ENCODE data around the gene MGAT1. TPM values are rescaled to one million over a fixed set of nuclear protein-coding genes. Genes with fewer than 3 reads are reported as not detected.

The MGAT1 gene
- total RNA-seq, 1 experiment from 2014 or later: 53.0 TPM

GRCh38 chr5:180771839-180772238 is 30.8 kb downstream of the MGAT1 start:
- no peaks in the 10 kb centered on the region; a peak in 1 of 4 replicates for H3K9me3 ChIP-seq (ENCODE audit: control insufficient read depth in 1 of 2, insufficient read depth in 1 of 2, low read depth in 1 of 2, low read length in 2 of 2)
- H3K27ac ChIP-seq (ENCODE audit: low read depth, low read length): no peak overlapping the region
- ChIA-PET RAD21 (ENCODE audit: low non-redundant PET in 1 of 2, low total read pairs in 2 of 2, uncharacterized antibody in 2 of 2, unreplicated experiment in 2 of 2) (no interaction called here), POLR2A (no interaction called here), CTCF (no interaction called here)
- H4K20me1 ChIP-seq (ENCODE audit: insufficient read depth): no peaks in the 10 kb centered on the region
- no peaks in the 10 kb centered on the region for H3K4me1 ChIP-seq (ENCODE audit: control insufficient read depth in 1 of 2, insufficient read depth in 2 of 2, low read length in 2 of 2)
- H3K36me3 ChIP-seq (ENCODE audit: control insufficient read depth in 1 of 2, insufficient read depth in 2 of 2, low read length in 2 of 2): no peaks in the 10 kb centered on the region
- H3K4me3 ChIP-seq (replicated peaks in 1 of 2; ENCODE audit: low read depth in 1 of 2, low read length in 2 of 2): no peak overlapping the region
- no peak for DNase-seq (ENCODE audit: low read depth, low spot score)
- no peaks in the 10 kb centered on the region for H3K79me2 ChIP-seq (ENCODE audit: insufficient read depth, low read length)
- H3K27me3 ChIP-seq (ENCODE audit: insufficient read depth, low read length): no peaks in the 10 kb centered on the region
- H3K9me2 ChIP-seq (ENCODE audit: insufficient read depth): no peaks in the 10 kb centered on the region
- no TSS peak for BruUV-seq (replicated peaks)
- H3K4me2 ChIP-seq (ENCODE audit: low read length): no peak overlapping the region
- ATAC-seq: no peak
- H2AFZ ChIP-seq (ENCODE audit: low read depth, low read length, poor library complexity, severe bottlenecking): no peak overlapping the region
- intact Hi-C loops (cut with micrococcal nuclease): no loop called here
- no peak overlapping the region for H3K9ac ChIP-seq (ENCODE audit: low read length)
- TF ChIP-seq TCF7L2 (IDR thresholded peaks at IDR 0.05; ENCODE audit: borderline replicate concordance, extremely low read depth, insufficient read depth, insufficient read length) (no peak), POLR2AphosphoS5 (IDR thresholded peaks at IDR 0.05; ENCODE audit: low read depth, low read length) (no peak), EZH2phosphoT487 (IDR thresholded peaks at IDR 0.05; ENCODE audit: borderline replicate concordance) (no peak), FOSL1 (IDR thresholded peaks at IDR 0.05; ENCODE audit: low read depth) (no peak), ZNF274 (IDR thresholded peaks at IDR 0.05; ENCODE audit: low read depth, low read length) (no peak), YY1 (IDR thresholded peaks at IDR 0.05; ENCODE audit: extremely low read depth, insufficient replicate concordance, low read depth, low read length) (no peak), SP1 (IDR thresholded peaks at IDR 0.05; ENCODE audit: low read depth) (no peak), ATF3 (IDR thresholded peaks at IDR 0.05) (no peak), REST (IDR thresholded peaks at IDR 0.05; ENCODE audit: low read depth) (no peak), POLR2A (IDR thresholded peaks at IDR 0.05; ENCODE audit: borderline replicate concordance, extremely low read depth, insufficient read depth, insufficient read length) (no peak), RAD21 (IDR thresholded peaks at IDR 0.05; ENCODE audit: low read depth) (no peak)
